HG02571 (cell line): ENCODE measurements around the gene DENND5B.
"Not testable (repeated sequence)": the region's sequence is repeated elsewhere in the genome, so short reads cannot be mapped to it uniquely, and the experiment has no call there.

Source experiments
- ATAC-seq: cut with Tn5 transposase; IDR thresholded peaks from one replicate; pipeline ENCODE4 v1.9.1; 2021; ENCODE audit warnings: mild to moderate bottlenecking, moderate library complexity; ENCODE audit not compliant: unreplicated experiment

DENND5B gene

DNA sequence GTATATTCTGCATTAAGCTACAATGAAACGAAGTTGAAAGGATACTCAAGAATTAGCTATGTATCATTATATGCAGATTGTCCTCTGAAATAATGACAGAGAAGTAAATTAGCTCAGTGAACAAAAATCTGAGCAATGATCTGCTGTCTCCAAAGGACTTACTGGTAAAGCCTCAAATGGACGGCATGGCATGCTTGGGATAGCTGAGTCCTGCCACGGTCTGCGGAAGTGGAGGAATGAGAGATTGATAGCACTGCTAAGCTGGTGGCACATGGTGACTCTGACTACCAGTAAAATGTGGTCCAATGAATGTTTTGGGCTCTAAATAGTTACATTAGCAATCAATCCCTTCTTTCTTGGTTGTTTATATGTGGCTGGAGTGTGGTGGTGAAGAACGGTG lies 3.7 kb upstream of the DENND5B start:
- ATAC-seq = no peak

DNA sequence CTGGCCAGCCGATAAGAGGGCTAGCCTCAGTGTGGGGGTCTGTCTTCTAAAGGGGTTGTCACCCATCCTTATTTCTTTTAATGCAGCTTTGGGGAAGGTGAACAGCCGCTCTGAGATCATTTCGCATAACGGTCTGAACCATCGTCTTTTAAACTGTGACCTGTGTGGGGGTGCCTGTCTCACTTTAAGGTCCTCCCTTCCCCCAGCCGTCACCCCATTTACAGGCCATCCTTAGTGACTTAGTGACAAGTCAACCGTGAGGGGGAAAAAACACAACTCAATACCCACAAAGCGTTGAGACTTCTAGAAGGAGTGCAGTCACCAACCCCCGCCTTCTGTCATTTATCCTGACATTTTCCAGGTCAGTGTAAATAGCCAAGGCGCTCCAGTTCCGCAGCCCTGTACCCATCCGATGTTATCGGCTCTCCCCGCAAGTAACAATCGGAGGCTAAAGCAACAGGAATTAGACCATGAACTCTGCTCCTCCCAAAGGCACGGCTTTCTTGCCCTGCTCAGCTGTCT lies 505 bp upstream of the DENND5B start:
- ATAC-seq = no peak

DNA sequence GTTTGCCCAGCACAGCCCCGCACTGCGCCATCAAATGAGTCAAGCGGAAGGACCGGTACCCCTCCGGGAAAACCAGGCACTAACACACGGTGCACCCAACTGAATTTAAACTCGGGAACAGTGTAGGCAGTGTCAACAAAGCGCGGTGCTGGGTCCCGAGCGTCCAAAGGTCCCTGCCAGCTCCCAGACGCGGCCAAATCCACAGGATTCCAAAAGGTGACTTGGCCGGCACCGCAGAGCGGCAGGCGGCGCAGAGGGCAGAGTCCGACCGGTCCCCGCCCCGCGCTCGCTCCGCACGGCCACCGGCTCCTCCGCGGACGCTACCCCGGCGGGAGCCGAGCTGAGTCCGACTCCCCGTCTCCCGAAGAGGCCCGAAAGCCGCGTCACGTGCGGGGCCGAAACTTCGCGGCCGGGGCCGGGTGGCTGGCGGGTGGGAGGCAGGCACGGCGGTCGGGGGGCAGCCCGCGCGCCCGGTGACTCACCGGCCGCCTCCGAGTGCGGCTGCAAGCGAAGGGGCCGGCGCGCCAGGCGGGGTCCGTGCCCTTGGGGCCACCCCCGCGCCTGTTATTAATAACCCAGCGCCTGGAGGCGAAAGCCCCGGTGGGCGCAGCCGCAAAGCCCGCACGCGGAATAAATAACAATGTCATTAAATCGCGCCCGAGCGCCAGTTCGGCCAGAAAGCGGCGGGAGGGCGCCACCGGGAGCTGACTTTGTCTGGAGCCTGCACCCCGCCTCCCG lies 863 bp downstream of the DENND5B start:
- peak; percentile 38 for ATAC-seq

DNA sequence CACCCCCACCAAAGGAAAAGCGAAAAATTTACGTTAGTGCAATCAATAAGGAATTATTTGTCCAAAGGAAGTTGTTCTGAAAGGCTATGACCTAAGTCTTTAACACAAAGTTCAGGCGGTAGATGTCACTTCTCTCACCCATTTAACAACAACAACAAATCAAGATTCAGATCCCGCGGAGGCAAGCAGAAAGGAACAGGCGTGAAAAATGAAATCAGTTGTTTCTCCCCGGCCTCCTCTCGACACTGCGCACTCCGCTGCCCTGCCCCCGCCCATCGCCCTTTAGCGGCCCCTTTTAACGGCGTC lies 1.4 kb downstream of the DENND5B start:
- ATAC-seq = peak; percentile 39

DNA sequence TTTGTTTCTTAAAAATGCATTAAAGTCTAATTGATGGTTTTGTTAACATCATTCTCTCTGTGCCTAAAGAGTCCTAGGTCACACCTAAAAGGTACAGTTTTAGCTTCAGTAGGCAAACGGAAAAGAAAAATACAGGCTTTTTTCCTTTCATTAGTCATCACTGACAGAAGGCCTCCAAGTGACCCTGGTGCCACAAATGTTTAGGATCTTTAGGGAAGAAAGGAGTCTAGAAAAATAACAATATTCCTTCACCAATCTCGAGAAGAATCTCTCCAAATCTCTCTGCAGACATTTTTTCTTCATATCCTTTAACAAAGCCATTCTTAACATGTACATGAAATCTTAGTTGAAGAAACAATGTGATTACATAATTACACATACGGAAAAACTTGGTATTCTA lies 2.0 kb downstream of the DENND5B start:
- ATAC-seq = no peak

DNA sequence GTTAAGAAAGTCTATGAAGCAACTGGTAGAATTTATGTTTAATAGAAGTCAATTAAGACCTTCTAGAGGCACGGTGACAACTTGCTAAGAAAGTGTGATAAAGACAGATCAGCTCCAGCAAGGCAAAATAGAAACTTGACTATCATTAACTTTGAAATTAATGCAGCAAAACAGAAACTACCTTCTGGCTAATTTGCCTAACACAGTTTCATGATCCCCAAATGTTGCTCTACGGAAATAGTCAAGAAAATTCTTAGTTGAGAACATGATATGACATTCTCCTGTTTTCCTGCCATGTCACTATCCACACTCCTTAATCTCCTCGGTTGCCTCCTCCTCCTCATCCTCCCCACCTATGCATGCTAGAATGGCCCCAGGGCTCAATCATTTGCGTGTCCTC lies 4.2 kb downstream of the DENND5B start:
- ATAC-seq = no peak

DNA sequence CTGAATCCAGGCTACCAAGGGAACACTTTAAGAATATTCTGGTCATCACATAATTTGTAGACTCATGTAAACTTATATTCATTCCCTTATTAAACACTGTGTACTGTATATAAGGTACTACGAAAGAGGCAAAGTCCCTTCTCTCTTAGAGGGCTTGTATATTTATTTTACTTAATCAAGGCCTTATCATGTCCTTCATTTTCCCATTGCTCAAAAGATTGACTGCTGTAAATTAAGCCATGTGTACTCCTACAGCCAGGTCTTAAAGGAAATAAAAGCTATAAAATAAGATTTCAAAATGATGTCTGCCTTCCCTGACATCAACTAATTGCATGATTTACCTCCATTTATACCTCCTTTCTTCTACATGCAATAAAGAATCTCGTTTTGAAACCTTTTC lies 5.0 kb downstream of the DENND5B start:
- no peak for ATAC-seq

DNA sequence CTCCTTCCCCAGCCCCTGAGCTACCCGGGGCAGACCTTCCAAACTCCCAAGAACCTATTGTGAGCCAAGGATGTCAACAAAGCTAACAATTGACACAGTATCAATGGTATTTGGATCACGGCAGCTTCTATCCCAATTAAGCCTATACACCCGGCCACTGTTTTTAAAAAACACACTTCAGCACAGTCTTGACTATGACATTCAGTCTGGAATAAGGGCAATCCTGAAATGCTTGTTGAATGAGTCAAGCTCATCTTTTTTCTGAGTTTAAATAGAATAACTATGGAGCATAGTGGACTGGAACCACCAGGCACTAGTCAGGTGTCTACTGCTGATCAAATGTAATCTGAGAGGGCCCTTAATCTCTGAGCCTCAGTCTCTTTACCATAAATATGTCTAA lies 5.7 kb downstream of the DENND5B start:
- no peak for ATAC-seq

DNA sequence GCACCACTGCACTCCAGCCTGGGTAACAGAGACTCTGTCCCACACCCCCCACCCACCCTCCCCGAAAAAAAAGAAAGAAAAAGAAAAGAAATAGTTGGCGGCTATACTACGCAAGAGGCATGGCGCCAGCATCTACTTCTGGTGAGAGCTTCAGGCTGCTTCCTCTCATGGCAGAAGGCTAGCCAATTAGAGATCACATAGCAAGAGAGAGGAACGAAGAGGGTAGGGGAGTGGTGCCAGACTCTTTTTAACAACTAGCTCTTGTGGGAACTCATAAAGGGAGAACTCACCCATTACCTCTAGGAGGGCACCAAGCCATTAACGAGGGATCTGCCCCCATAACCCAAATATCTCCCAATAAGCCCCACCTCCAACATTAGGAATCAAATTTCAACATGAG lies 6.2 kb downstream of the DENND5B start:
- no peak for ATAC-seq

DNA sequence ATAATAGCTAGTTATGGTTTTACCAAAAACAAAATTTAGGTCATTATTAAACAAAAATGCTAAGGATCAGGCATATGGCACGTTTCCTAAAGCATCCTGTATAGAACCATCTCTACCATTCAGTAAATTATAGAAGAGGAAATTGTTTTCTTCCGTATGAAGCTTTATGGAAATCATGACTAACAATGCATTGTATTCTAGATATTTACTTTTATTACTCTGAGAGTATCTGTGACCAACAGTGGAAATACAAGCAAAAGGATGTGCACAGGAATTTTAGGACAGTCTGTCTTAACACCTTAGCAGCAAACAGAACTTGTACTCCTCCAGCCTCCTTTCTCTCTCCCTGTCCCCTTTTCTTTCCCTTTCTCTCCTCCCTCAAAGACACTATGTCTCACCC lies 7.1 kb downstream of the DENND5B start:
- no peak for ATAC-seq

DNA sequence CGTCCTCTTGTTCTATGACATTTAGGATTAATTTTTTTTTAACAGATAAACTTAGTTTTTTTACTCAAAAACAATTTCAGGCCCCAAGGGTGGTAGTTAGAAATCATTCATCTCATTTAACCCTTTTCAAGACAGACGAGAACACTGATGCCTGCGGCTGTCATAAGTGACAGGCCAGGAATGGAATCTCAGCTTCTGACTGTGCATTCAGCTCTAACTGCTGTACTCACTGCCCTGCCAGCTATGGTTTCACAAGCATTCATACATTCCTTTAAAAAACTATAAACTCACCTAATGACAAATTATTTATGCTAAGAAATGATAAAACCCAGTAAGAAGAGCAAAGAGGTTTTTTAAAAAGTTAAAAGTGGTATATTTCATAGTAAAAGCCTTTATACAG lies 8.8 kb downstream of the DENND5B start:
- ATAC-seq = no peak

DNA sequence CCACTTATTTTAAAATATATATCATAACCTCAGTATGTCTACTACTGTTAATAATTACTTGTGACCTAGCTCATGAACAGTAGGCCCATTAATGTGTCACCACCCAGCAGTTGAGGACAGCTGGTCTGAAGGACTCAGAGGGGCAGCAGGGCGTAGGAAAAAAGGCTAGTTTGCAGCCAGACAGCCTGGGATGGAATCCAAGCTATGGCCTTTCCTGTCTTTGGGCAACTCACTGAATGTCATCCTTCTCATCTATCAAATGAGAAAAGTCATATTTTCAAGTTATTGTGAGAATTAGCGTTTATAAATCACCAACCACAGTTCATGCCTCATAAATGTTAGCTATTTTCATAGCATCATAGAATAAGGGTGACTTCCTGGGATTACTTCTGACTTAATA lies 12.3 kb downstream of the DENND5B start:
- ATAC-seq = no peak

DNA sequence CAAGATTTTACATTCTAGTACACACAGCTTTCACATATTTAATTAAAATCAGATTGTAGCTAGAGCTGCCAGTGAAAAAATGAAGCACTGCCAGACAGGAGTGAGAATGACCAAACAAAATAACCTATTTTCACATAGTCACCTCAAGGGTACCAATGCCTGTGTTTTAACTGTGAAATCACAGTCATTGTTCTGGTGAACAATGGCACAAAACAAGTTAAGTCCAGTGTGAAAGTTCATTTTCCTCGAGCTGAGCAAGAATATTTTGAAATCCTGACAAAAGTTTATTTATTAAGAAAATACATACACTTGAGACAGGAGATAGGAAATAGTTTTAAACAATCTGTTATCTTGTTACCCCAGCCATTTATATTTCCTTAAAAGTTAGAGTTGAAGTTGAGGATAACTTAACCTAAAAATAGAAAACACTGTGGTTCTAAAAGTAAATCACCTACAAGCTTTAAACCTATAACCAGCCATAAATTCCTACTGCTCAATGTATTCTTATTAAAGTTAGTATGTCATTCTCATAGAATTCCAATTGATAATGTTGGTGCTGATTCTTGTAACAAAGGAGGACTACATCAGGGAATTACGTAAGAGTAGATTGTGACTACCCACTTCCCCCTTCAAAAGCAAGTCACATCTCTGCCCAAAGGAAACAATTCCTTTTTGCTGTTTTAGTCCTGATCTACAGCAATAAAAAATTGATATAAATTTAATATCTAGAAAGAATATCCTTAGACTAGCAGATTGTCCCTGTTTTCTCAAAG lies 15.9 kb downstream of the DENND5B start:
- ATAC-seq = no peak

DNA sequence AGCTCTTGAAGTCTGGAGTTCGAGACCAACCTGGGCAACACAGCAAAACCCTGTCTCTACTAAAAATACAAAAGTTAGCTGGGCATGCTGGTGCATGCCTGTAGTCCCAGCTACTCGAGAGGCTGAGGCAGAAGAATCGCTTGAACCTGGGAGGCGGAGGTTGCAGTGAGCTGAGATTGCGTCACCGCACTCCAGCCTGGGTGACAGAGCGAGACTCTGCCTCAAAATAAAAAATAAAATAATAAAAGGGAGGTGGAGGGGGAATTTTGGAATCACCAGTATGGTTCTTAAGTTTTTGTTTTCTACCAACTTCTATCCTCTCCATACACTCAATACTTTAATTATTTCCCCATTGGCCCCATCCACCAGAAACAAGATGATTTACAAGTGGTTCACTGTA lies 16.6 kb downstream of the DENND5B start:
- ATAC-seq = not testable (repeated sequence)

DNA sequence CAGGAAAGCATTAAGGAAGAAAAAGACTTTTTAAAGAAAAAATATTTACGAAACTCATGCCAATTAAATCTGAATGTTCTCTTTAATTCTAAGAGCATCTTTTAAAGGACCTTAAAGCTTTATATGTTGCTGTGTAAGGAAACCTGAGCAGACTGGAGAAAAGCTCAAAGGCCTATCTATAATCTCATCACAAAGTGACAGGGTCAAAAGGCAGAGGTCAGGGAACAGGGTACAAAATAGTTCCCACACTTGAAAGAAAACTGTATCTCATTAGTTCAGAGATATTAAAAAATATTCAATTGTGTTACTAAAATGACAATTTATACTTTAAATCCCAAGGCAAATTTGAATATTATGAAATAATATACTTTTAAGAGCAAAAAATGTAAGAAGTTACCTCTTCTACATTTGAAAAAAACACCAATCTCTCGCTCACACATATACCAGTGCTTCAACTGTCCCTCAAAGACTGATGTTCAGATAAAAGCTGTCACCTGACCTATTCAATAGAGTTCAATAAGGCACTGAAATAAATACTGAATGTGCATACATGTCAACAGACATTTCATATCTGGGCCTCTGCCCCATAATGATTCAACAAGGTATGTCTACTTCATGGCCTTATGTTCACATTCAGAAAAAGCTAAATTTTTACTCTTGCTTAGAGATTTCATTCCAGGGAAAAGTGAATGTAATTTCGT lies 17.9 kb downstream of the DENND5B start:
- ATAC-seq = no peak

DNA sequence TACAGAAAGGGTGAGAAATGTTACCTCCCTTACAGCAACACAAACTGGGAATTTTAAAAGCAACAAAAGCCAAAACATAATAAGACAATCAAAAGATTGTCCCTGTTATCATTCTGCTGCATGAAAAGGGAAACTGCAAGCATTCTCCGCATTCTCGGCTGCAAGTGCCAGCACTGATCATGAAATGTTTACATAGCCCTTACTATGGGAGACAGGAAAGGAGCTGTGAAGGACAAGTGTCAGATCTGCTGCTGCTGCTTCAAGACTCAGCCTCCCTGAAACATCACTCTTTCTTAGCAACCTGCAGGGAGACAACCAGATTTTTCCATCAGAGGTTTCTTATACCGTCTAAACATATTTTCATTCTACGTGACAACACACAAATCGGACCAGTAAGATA lies 20.1 kb downstream of the DENND5B start:
- no peak for ATAC-seq

DNA sequence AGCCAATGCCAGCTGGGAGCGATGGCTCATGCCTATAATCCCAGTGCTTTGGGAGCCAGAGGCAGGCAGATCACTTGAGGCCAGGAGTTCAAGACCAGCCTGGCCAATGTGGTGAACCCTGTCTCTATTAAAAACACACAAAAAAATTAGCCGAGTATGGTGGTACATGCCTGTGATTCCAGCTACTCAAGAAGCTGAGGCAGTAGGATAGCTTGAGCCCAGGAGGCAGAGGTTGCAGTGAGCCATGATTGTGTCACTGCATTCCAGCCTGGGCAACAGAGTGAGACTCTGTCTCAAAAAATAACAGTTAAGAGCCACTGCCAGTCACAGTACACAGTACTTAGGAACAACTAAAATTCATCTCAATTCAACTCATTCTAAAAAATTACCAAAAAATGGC lies 21.4 kb downstream of the DENND5B start:
- not testable (repeated sequence) for ATAC-seq

DNA sequence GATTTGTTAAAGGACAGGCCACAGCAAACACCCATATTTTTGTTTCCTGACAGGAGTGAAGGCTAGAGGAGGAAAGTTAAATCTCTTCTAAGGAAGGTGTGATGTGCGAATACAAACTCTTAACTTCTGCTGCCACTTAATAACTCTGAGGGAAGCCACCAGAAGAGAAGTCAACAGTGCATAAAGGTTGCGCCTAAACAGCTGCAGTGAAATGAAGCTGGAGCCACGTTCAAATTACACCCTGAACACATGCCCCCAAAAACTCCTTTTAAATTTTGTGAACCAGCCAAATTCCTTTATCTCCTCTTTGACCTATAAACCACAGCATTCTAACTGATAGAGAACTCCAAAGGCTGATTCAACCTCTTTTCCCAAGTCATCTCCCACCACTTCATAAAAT lies 22.4 kb downstream of the DENND5B start:
- ATAC-seq = no peak

DNA sequence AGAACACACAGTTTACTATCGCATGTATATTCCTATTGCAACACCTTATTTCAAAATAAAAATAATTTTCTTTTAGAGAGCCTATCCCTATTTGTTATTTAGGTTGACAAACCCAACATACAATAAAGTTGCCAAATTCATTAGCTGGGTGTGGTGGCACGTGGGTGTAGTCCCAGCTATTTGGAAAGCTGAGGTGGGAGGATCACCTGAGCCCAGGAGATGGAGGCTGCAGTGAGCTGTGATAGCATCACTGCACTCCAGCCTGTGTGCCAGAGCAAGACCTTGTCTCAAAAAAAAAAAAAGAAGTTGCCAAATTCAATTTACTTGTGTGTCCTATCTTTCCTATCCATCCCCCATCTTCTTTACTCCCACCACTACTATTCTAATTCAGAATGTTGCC lies 23.9 kb downstream of the DENND5B start:
- ATAC-seq = no peak

DNA sequence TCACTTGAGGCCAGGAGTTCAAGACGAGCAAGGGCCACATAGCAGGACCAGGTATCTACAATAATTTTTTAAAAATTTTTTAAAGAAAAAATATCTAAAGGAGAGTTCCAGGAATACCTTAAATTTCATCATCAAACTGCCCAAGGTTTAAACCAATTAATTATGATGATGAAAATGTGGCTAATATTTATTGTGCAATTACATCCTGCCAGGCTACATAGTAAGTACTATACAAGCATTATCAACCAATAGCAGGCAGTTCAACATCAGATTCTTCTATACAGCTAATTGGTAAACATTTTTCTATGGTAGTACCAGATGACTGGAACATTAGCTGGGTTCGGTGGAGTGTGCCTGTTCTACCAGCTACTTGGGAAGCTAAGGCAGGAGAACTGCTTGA lies 24.4 kb downstream of the DENND5B start:
- no peak for ATAC-seq

DNA sequence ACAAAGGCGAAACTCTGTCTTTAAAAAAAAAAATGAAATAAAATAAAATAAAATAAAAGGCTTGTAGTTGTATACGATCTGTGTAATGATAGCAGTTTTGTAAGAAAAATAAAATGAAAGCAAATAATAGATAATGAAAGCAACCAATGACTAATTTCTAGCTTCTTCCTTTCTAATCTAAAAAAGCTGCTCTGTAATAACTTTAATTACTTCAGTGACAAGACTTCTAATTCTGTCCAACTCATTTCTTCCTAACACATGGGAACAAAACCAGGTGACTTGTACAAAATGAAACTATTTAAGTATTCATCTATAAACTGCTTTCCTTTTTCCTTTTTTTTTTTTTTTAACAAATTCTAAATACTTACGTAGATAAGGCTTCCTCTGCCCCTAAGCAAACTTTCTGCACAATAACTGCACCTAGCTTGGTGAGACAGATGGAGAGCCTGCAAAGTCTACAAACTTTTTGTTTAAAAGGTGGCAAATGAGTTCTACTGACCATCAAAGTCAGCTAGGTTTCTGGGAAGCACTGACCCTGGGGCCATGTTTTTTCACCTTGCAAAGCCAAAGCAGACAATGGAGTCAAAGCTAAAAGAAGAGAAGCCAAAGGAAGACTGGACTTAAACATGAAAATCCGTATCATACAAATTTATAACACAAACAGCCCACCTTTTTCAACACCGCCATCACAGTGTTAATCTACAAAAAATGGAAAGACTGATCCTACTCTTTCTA lies 28.2 kb downstream of the DENND5B start:
- ATAC-seq = no peak
